ENCODE results near the gene PSMA1.
A peak's percentile ranks its signal among the peaks of the same experiment; 100 is the strongest.
"Not testable (repeated sequence)": the region's sequence is repeated elsewhere in the genome, so short reads cannot be mapped to it uniquely, and the experiment has no call there.

PSMA1 gene

DNA sequence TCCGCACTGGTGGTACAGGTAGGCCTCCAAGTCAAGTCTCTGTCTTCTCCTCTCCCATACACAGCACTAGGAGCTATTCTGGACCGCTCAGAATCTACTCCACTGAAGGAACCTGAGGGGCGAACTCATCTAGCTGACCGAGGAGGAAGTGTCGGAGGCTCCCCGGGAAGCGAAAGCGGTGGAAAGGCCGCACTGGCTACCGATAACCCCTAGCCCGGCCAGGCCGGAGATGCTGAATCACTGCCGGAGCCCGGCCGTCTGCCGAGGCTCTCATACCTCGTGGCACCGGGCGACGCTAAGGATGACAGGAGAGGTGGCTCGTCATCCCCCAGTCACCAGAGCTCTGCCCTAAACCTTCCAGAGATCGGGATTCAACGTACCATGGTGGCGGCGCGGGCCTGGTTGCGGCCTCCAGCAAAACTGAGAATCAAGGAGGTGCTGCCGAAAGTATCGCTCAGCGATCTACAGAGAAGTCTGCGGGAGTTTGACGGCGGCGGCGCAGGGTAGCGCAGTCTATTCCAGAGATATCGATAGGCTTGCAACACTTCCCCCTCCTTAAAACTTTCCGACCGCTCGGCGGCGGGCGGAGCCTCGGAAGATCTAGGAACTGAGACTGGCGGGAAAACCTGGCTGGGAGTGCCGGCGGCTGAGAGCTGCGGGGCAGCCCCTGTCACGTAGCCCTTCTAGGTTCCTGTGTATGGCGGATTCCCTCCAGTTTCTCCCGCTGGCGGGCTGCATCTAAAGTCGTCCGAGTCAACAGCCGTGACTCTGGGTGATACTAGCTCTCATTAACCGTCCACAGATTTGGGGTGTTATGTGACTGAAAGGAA, at the start of gene PSMA1:
PSMA1 (minus strand) TSS at position 470 of the 830 bp plus-strand sequence; CDS start at position 383, 87 bp downstream.
- peak; percentile 86 to 92 for DNase-seq

- DNase-seq, result not testable (repeated sequence)
Observed at GRCh38 chr11:14569516-14569915, 49.3 kb upstream of the PSMA1 start.

DNA sequence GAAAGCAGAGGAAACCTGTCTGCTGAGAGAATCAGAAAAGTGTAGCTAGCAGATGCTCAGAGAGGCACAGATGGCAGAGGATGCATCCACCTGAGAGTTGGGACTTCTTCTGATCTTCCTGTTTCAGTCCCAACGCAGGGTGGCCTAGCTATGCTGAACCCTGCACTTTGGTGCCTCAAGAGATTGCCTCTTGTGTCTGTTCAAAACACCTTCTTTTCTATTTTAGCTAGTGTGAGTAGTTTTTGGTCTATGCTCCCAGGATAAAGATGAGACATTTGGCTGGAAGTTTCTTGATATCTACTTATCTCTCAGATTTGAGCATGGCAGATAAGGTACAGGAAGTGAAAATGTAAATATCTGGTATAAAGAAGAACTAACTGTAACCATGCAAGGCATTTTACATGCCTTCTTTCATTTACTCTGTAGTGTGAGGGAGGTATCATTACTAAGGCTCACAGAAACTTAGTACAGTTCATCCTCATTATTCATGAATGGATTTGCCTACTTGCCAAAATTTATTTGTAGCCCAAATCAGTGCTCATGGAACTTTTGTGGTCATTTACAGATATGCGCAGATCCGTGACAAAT, 47.0 kb upstream of the PSMA1 start:
- no peak for DNase-seq

- no peak for DNase-seq
Observed at GRCh38 chr11:14566331-14567063, 46.3 kb upstream of the PSMA1 start.

DNA sequence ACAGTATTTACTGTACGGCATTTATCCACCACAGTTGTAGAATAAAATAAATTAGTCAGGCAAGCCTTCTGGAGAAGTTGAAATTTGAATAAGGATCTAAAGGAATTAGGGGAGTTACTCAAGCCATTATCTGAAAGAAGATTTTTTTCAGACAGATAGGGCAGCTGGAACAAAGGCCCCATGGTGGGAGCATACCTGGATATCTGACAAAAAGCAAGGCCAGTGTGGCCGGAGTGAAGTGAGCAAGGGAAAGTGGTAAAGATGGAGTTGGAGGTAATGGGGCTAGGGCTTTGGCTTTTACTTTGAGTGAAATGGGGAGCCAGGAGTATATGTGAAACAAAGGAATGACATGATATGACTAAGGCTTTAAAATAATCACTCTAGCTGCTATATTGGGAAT, 45.7 kb upstream of the PSMA1 start:
- no peak for DNase-seq

DNA sequence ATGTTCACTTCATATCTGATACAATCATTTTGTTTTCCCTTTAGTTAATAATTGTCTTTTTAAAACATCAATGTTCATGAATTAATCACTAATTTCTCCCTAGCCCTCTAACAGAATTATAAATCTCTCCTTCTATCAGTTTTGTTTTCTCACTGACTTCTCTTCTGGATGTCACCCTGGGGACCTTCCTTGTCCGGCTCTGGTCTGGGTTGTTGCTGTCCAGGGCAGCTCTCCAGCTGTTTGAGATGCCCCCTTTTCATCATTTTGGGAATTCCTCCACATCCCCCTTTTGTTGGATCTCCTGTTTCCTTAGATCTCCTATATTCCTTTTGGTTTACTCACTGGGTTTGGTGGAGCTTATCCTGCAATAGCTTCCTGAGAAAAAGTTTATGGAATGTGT, 35.6 kb upstream of the PSMA1 start:
- no peak for DNase-seq

GRCh38 chr11:14554959-14555358, 34.8 kb upstream of the PSMA1 start:
- DNase-seq, result no peak

GRCh38 chr11:14552089-14552488, 31.9 kb upstream of the PSMA1 start:
- no peak for DNase-seq

DNA sequence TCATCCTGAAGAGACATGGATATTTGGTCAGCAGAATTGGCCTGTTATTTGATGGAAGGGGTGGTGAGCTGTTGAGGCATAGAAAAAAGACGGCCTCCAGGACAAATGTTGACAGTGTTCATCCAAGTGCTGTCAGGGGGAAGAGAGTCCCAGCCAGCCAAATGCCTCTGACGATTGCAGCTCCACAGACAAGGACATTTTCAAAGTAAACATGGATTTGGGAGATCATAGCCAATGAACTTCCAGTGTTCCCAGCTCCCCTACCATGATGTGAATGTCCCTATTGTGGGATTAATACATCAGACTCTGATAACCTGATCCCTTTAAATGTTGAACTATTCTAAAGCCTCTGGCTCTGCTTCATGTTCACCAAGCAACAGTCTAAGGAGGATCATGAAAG, 31.2 kb upstream of the PSMA1 start:
- DNase-seq, result no peak

- DNase-seq, result no peak
Observed at GRCh38 chr11:14549891-14550290, 29.7 kb upstream of the PSMA1 start.

- DNase-seq, result no peak
Observed at GRCh38 chr11:14547440-14547839, 27.3 kb upstream of the PSMA1 start.

- DNase-seq, result no peak
Observed at GRCh38 chr11:14546672-14547071, 26.5 kb upstream of the PSMA1 start.

DNA sequence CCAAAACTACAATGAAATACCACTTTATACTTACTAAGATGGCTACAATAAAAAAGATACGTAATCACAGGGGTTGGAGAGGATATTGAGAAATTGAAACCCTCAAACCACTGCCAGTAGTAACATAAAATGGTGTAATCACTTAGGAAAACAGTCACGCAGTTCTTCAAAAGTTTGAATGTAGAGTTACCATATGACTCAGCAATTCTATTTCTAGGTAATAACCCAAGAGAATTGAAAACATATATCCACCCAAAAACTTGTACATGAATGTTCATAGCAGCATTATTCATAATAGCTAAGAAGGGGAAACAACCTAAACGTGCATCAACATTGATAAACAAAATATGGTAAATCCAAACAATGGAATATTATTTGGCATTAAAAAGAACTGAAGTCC, 24.4 kb upstream of the PSMA1 start:
- no peak for DNase-seq

- no peak for DNase-seq
Observed at GRCh38 chr11:14543260-14543659, 23.1 kb upstream of the PSMA1 start.

DNA sequence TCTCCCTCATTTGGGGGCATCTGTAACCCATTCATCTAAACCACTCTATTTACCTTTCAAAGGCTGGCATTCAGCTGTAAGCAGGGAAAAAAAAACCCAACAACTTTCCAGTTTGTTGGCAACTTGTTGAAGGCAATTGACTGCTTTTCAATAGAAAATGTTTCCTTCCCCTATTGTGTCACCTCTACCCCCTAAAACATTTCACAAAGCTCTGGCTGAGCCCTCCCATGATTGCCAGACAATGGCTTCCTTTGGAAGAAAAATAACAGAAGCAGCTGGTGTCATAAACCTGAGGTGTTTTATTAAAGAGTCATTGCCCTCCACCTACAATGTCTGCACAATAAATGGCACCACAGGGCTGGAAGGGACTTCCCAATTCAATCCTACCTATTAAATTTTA, 22.1 kb upstream of the PSMA1 start:
- no peak for DNase-seq

- no peak for DNase-seq
Observed at GRCh38 chr11:14541192-14541947, 21.2 kb upstream of the PSMA1 start.

DNA sequence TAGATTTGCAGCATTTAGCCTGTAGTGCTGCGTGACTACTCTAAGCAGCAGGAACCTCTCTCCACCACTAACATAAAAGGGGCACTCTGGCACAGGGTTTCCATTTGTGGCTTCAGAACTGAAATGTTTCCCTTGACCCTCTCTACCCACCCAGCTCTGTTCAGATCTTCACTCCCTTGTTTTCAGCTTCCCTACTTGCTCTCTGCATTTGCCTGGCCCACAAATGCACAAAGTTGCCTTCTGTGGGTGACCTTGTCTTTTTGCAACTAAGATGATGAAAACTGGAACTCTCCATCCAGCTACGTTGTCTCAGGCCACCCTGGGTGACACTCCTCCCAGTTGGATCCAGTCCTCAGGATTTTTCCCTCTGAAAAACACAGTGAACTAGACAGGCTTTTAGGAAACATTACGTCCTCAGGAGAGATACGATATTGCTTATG, 19.8 kb upstream of the PSMA1 start:
- DNase-seq, result no peak

GRCh38 chr11:14538926-14539554, 18.9 kb upstream of the PSMA1 start:
- DNase-seq, result no peak

DNA sequence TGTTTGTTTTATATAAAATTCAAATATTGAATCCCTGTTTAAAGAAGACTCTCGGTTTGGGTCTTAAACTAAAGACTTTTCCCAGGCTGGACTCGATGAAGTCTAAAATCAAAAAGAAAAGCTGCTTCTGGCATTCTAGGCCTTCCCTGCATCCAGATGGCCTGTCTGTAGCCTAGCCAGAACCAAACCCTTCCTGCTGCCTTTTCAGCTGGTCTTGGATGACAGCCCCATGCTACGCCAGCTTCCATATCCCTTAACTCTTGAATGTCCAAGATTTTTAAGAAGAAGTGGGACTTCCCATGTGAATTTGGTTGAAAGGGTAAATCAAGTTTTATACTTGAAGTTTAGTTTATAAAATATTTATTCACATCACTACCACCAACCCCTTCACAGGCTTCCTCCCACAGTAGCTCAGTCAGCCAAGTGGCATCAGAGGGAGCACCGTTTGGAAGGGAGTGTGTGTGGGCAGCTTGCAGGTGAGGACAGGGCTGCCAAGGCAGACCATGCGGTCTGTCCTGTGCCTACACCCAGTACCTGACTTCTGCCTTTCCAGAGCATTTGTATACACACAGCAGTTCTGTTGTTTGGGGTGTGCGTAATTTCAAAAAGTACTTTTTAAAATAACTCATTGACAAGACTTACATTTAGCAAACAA, 18.2 kb upstream of the PSMA1 start:
- DNase-seq, result no peak

GRCh38 chr11:14537134-14537599, 17.0 kb upstream of the PSMA1 start:
- peak; percentile 6 to 14 for DNase-seq

DNA sequence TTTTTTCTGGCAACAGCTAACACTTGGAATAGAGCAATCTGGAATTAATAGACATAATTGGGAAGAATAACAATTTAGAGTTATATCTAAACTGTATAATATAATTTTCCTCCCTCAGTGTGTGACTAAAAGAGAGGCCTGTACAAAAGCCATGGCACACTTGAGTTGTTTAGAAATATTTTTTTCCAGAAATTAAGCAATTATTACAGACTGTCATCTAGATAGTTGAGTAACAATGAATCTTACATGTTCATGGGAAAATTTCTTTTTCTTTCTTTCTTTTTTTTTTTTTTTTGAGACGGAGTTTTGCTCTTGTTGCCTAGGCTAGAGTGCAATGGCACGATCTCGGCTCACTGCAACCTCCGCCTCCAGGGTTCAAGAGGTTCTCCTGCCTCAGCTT, 15.0 kb upstream of the PSMA1 start:
- not testable (repeated sequence) for DNase-seq

- no peak for DNase-seq
Observed at GRCh38 chr11:14529951-14530350, 9.8 kb upstream of the PSMA1 start.

Data from stimulated activated CD4-positive, alpha-beta T cell treated with anti-CD3 and anti-CD28 coated beads, Interleukin-4, amount 100 ng/mL, for 4 hours (primary cell).